Natural killer cell (primary cell): ENCODE data around the gene N4BP2. TPM values are rescaled to one million over a fixed set of nuclear protein-coding genes. Genes with fewer than 3 reads are reported as not detected.
"Not testable (repeated sequence)": the region's sequence is repeated elsewhere in the genome, so short reads cannot be mapped to it uniquely, and the experiment has no call there.

ENCODE experiments used
- ATAC-seq, 3 donors: fragments of 150-1000 bp in 2 of 3; fragments of 200-7000 bp in 1 of 3; cut with Tn5 transposase; 1 replicate in 1 of 3; 2 replicates in 2 of 3; pipeline ENCODE4 v1.10.0; 2021; ENCODE audit warnings: mild to moderate bottlenecking in 2 of 3, moderate library complexity in 2 of 3
- DNase-seq, 2 donors: peaks; one replicate each; pipeline versions ENCODE4 v3.0.0 to v3.0.0-alpha.2; 2013 to 2021; ENCODE audit warnings: mixed read lengths in 1 of 2
- H3K27ac ChIP-seq: one replicate; pipeline ENCODE4 v1.5.1; 2013; ENCODE audit warnings: mild to moderate bottlenecking, low read length
- H3K27me3 ChIP-seq: one replicate; pipeline ENCODE4 v1.6.1; 2013; ENCODE audit warnings: low read length; ENCODE audit not compliant: control insufficient read depth, insufficient read depth
- H3K36me3 ChIP-seq: one replicate; pipeline ENCODE4 v1.6.1; 2013; ENCODE audit warnings: low read length; ENCODE audit not compliant: control insufficient read depth, insufficient read depth
- H3K4me1 ChIP-seq: one replicate; pipeline ENCODE4 v1.6.1; 2013; ENCODE audit warnings: low read length; ENCODE audit not compliant: control insufficient read depth, insufficient read depth
- H3K4me3 ChIP-seq: one replicate; pipeline ENCODE4 v1.5.1; 2013; ENCODE audit warnings: low read length
- H3K9me3 ChIP-seq: one replicate; pipeline ENCODE4 v1.6.1; 2013; ENCODE audit warnings: low read length; ENCODE audit not compliant: control insufficient read depth, insufficient read depth
- H3K27ac Mint-ChIP-seq, 2 donors: one replicate each; pipeline ENCODE4 v1.8.0; 2022; ENCODE audit warnings: mild to moderate bottlenecking in 2 of 2, mixed read lengths in 2 of 2, moderate library complexity in 1 of 2
- H3K27me3 Mint-ChIP-seq, 2 donors: one replicate each; pipeline ENCODE4 v1.8.0; 2022; ENCODE audit warnings: low read depth in 2 of 2, mixed read lengths in 2 of 2
- H3K36me3 Mint-ChIP-seq: one replicate; pipeline ENCODE4 v1.8.0; 2022; ENCODE audit warnings: mixed read lengths
- H3K4me1 Mint-ChIP-seq, 2 donors: one replicate each; pipeline ENCODE4 v1.8.0; 2022; ENCODE audit warnings: mixed read lengths in 2 of 2
- H3K4me3 Mint-ChIP-seq: one replicate; pipeline ENCODE4 v1.8.0; 2022; ENCODE audit warnings: mild to moderate bottlenecking, moderate library complexity, mixed read lengths
- H3K9me3 Mint-ChIP-seq, 2 donors: one replicate each; pipeline ENCODE4 v1.8.0; 2022; ENCODE audit warnings: mixed read lengths in 2 of 2
- CTCF ChIP-seq: fragments of 200-600 bp; IDR thresholded peaks from one replicate; pipeline ENCODE4 v1.8.0; 2022; ENCODE audit warnings: antibody characterized with exemption
- WGBS: methylation state at CpG from one replicate; pipeline ENCODE4 v1.1.7; 2013; ENCODE audit warnings: missing lambda C conversion rate; ENCODE audit not compliant: insufficient coverage; 5-methylcytosine and 5-hydroxymethylcytosine counted together
- intact Hi-C: fragments of 100-400 bp; cut with micrococcal nuclease; formaldehyde crosslinking; loops from one replicate; pipeline ENCODE4 v1.14.2; 2022
- total RNA-seq, 4 donors: library from RNA; stranded (reverse); fragments of 120-200 nt in 1 of 4; gene quantifications; one replicate each; pipeline versions ENCODE4 v1.2.3 to v1.2.4, GENCODE V29; 2013 to 2022

The N4BP2 gene
- total RNA-seq, 3 donors from 2014 or later (not counting 1 experiment from before 2014, with no cell fraction given), result 16.4 to 22.4 (median 17.5) TPM

DNA sequence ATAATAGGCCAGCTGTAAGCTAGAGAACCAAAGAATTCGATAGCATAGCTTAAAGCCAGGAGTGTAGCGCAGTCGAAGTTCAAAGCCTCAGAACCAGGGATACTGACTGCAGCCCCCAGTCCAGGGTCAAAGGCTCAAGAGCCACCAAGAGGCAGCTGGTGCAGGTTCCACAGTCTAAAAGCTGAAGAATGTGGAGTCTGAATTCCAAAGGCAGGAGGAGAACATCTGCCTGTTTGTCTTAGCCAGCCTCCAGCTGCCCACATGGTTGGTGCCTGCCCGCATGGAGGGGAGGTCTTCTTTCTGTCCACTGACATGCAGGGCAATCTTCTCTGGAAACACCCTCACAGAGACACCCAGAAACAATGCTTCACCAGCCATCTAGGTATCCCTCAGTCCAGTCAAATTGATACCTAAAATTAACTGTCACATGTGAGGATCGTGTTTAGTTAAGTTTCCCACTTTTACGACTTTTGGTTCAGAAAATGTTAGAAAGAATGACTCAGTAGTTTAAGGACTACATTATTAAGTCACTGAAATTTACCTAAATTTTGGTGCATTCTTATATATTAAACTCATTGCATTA, 87.4 kb downstream of the N4BP2 start:
- intact Hi-C loops, result no loop called here
- Mint-ChIP-seq H3K4me1 (no peaks in the 10 kb centered on the region), H3K36me3 (no peaks in the 10 kb centered on the region), H3K4me3 (no peak overlapping the region), H3K27ac (no peak overlapping the region), H3K9me3 (no peaks in the 10 kb centered on the region), H3K27me3 (no peaks in the 10 kb centered on the region)
- no peaks in the 10 kb centered on the region for H3K4me1 ChIP-seq
- DNase-seq (no peak), ATAC-seq (no peak)
- no peak overlapping the region for H3K4me3 ChIP-seq
- H3K36me3 ChIP-seq, result peaks cover 17% of the 10 kb centered on the region
- no peaks in the 10 kb centered on the region for H3K9me3 ChIP-seq
- no peak for TF ChIP-seq CTCF
- 97% methylated on average over 4 of the region's 6 CpGs for WGBS
- no peak overlapping the region for H3K27ac ChIP-seq
- H3K27me3 ChIP-seq, result no peaks in the 10 kb centered on the region

DNA sequence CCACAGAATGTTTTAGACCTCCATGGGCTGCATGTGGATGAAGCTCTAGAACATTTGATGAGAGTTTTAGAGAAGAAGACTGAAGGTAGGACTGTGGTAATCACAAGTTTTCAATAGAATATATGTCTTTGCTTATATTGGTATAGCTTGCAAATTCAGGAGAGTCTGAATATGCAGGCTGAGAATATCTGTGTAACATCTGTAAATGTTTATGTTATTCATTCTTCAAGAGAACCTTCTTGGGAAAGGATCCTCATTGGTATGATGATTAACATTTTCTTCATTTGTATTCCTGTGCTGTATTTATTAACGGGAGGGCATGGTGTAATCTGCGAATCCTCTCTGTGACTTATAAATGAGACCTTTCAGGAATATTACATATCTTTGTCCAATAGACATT, 88.1 kb downstream of the N4BP2 start:
- H3K9me3 Mint-ChIP-seq, result no peaks in the 10 kb centered on the region
- Histone ChIP-seq H3K4me3 (no peak overlapping the region), H3K27ac (no peak overlapping the region), H3K9me3 (no peaks in the 10 kb centered on the region), H3K4me1 (no peaks in the 10 kb centered on the region), H3K27me3 (no peaks in the 10 kb centered on the region), H3K36me3 (peaks cover 17% of the 10 kb centered on the region)
- intact Hi-C loops, result no loop called here
- no peak for ATAC-seq
- H3K4me3 Mint-ChIP-seq, result no peak overlapping the region
- no peak for DNase-seq
- no peak overlapping the region for H3K27ac Mint-ChIP-seq
- no peak for TF ChIP-seq CTCF
- no peaks in the 10 kb centered on the region for H3K36me3 Mint-ChIP-seq
- no peaks in the 10 kb centered on the region for H3K4me1 Mint-ChIP-seq
- WGBS, result no CpG with 5 or more reads among the region's 2 CpGs
- no peaks in the 10 kb centered on the region for H3K27me3 Mint-ChIP-seq

DNA sequence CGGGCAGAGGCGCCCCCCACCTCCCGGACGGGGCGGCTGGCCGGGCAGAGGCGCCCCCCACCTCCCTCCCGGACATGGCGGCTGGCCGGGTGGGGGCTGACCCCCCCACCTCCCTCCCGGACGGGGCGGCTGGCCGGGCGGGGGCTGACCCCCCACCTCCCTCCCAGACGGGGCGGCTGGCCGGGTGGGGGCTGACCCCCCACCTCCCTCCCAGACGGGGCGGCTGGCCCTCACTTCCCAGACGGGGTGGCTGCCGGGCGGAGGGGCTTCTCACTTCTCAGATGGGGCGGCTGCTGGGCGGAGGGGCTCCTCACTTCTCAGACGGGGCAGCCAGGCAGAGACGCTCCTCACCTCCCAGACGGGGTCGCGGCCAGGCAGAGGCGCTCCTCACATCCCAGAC, 90.8 kb downstream of the N4BP2 start:
- H3K4me1 ChIP-seq, H3K27me3 ChIP-seq, H3K36me3 Mint-ChIP-seq, H3K4me3 ChIP-seq, ATAC-seq, H3K27me3 Mint-ChIP-seq, intact Hi-C loops, H3K4me3 Mint-ChIP-seq, H3K9me3 Mint-ChIP-seq, H3K9me3 ChIP-seq, H3K4me1 Mint-ChIP-seq, H3K27ac Mint-ChIP-seq, DNase-seq, H3K27ac ChIP-seq: not testable (repeated sequence)
- H3K36me3 ChIP-seq, result peaks cover 17% of the 10 kb centered on the region
- 91% methylated on average over 16 of the region's 31 CpGs for WGBS

GRCh38 chr4:40149960-40150385, 93.3 kb downstream of the N4BP2 start:
- no peak overlapping the region for H3K27ac Mint-ChIP-seq
- TF ChIP-seq CTCF, result peak; percentile 92
- no peak overlapping the region for H3K4me3 Mint-ChIP-seq
- H3K4me1 Mint-ChIP-seq, result peaks cover 0 to 7% of the 10 kb centered on the region in 2 donors
- no peaks in the 10 kb centered on the region for H3K36me3 Mint-ChIP-seq
- 70% methylated on average over 3 of the region's 3 CpGs for WGBS
- H3K27me3 Mint-ChIP-seq, result no peaks in the 10 kb centered on the region
- no peaks in the 10 kb centered on the region for H3K9me3 Mint-ChIP-seq
- peak; percentile 86 to 98 (median 92) for ATAC-seq
- Histone ChIP-seq H3K4me3 (no peak overlapping the region), H3K27ac (no peak overlapping the region), H3K9me3 (no peaks in the 10 kb centered on the region), H3K27me3 (no peaks in the 10 kb centered on the region), H3K4me1 (peaks cover 3% of the 10 kb centered on the region), H3K36me3 (peaks cover 2% of the 10 kb centered on the region)
- DNase-seq, result peak; percentile 51 to 90
- intact Hi-C loops, result loop anchor here (1.0 to 5.0 kb wide), 4 partner anchors 52 to 175 kb away; no protein-coding TSS in a partner anchor
